SK-N-MC (cell line): ENCODE measurements around the gene PNPLA1.

Source experiments
- DNase-seq: peaks from one replicate; pipeline ENCODE4 v3.0.0-alpha.2; 2011; ENCODE audit warnings: low read depth, low spot score
- H3K27ac ChIP-seq: fragments of 200-600 bp; sonication (generic); 2 replicates; pipeline ENCODE4 v1.5.1; 2016; ENCODE audit warnings: mixed run types
- H3K36me3 ChIP-seq: fragments of 200-600 bp; sonication (generic); 2 replicates; pipeline ENCODE4 v1.6.1; 2017; ENCODE audit warnings: antibody characterized with exemption, low read length, mixed read lengths; ENCODE audit not compliant: insufficient read depth
- H3K4me3 ChIP-seq: fragments of 200-600 bp; sonication (generic); 2 replicates; pipeline ENCODE4 v1.5.1; 2016
- H3K9ac ChIP-seq: fragments of 200-600 bp; sonication (generic); 2 replicates; pipeline ENCODE4 v1.8.0; 2017; ENCODE audit warnings: mixed run types, mixed read lengths; ENCODE audit not compliant: insufficient read length
- H3K9me3 ChIP-seq: fragments of 200-600 bp; sonication (generic); 2 replicates; pipeline ENCODE4 v1.6.1; 2017; ENCODE audit warnings: low read depth, mild to moderate bottlenecking, antibody characterized with exemption, low read length, moderate library complexity, mixed read lengths
- EZH2 ChIP-seq: fragments of 200-600 bp; sonication (generic); IDR thresholded peaks from one replicate; pipeline ENCODE4 v1.6.1; 2017; ENCODE audit warnings: antibody characterized with exemption
- FOXP2 ChIP-seq: optimal IDR thresholded peaks from 2 replicates; pipeline ENCODE3; 2011; ENCODE audit warnings: mild to moderate bottlenecking, moderate library complexity; ENCODE audit not compliant: insufficient read depth; ENCODE audit errors: extremely low read length, control extremely low read depth
- POLR2AphosphoS5 ChIP-seq: IDR thresholded peaks from 2 replicates; pipeline ENCODE4 v1.6.1; 2012; ENCODE audit warnings: mild to moderate bottlenecking, low read depth, low read length, borderline replicate concordance

PNPLA1 gene

DNA sequence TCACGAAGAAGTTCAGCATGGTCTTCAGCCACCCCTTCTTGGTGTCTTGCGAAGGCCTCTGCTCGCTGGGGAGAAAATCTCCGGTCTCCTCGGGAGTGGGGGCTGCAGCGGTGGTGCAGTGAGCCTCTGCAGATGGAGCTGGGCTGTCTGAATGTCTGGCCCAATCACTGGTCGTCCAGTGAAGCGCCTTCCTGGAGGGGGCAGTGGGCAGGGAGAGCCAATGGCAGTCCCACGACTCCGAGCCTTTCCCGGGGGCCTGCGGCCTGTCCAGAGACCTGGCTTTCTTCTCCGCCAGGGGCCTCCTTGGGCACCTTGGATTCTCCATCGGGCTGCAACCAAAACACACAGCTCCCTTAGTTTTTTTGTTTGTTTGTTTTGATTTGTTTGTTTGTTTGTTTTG, 60.5 kb downstream of the PNPLA1 start:
- Histone ChIP-seq H3K9me3 (no peaks in the 10 kb centered on the region), H3K27ac (no peak overlapping the region), H3K36me3 (no peaks in the 10 kb centered on the region), H3K4me3 (no peak overlapping the region), H3K9ac (no peak overlapping the region)
- TF ChIP-seq POLR2AphosphoS5 = no peak
- no peak for DNase-seq

DNA sequence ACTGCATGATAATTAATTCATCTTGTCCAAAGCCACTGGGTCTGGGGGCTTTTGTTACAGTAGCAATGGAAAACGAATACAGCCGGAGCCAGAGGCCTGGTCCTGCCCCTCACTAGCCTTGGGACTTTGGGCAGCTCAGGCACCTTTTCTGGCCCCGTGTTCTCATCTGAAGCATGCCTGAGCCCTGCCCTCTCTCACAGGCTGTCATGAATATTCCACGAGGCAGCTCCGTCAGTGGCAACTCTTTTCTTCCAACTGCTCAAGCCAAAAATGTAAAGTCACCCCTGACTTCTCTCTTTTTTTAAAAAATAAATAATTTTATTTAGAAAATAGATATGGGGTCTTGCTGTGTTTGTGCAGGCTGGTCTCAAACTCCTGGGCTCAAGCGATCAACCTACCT, 61.5 kb downstream of the PNPLA1 start:
- TF ChIP-seq EZH2 = no peak
- TF ChIP-seq POLR2AphosphoS5 = no peak
- no peak for TF ChIP-seq FOXP2
- Histone ChIP-seq H3K36me3 (no peaks in the 10 kb centered on the region), H3K4me3 (no peak overlapping the region)

DNA sequence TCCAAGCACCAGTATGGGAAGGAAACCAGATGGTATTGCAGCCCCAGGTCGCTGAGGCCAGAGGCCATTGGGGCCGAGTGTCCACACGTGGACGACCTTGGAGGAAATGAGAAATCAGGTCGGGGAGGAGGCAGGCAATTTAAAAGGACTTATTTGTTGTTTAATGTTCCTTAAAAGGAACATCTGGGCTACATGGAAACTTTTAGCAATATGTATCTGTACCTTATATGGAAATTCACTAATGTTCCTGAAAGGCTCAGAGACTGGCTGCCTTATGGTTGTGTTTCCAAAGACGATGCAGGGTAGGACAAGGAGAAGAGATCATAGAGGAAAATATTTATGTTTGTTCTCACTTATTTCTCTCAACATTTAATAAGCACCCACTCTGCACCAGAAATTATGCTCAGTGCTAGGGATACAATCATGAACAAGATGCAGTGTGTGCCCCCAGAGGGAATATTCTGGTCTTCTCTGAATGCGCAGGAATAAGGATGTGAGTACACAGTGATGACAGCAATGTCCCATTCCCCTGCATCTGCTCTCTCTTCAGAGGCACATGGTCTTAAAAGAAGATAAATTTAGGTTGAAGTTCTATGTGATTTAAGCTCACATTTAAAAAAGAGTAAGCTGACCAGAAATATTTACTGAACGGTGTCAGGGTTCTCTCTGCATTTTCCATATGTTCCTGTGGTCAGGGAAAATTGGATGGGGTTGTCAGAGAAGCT, 63.5 kb downstream of the PNPLA1 start:
- TF ChIP-seq FOXP2 (no peak), EZH2 (no peak), POLR2AphosphoS5 (no peak)
- Histone ChIP-seq H3K36me3 (no peaks in the 10 kb centered on the region), H3K9me3 (no peaks in the 10 kb centered on the region), H3K9ac (no peak overlapping the region), H3K27ac (no peak overlapping the region), H3K4me3 (no peak overlapping the region)
- no peak for DNase-seq

More for the DNA sequence above, 61.5 kb downstream of the PNPLA1 start:
- no peak overlapping the region for H3K27ac ChIP-seq
- DNase-seq = no peak
- H3K9ac ChIP-seq = no peak overlapping the region
- H3K9me3 ChIP-seq = no peaks in the 10 kb centered on the region

DNA sequence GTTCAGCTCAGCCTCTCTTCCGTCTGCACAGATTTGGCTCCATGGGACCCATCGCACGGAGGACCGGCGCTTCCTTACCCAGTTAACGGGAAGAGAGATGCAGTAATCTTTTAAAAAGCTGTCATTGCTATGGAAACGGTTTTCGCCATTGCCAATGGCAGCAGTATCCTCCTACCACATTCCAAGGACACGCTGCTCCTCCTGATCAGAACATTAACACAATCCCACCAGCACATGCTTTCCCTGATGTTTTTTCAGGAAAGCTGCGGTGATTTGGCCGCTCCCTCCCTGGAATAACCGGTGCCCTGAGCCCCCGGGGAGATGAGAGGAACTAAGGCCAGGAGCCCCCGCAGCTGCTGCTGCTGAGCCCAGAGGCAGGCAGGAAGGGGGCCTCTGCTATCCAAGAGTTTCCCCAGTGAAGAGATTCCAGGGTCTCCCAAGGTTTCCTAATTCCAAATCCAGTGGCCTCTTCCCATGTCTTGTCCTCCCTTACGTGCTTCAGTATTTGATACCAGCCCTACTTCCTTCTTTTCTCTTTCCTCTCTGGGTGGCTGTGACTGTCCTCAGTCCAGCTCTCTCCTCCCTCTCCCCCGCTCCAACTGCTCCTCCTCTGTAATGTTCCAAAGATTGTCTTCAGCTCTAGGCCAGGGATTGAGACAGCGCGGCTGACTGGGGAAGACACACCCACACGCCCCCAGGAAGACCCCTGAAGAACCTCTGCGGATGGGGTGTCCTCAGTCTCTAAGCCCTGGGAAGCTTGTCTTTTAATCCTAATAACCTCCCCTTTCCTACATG, 64.3 kb downstream of the PNPLA1 start:
- no peak overlapping the region for H3K4me3 ChIP-seq
- H3K9me3 ChIP-seq = no peaks in the 10 kb centered on the region
- DNase-seq = no peak
- H3K27ac ChIP-seq = no peak overlapping the region
- H3K36me3 ChIP-seq = no peaks in the 10 kb centered on the region
- TF ChIP-seq FOXP2 (no peak), POLR2AphosphoS5 (no peak), EZH2 (no peak)
- no peak overlapping the region for H3K9ac ChIP-seq

DNA sequence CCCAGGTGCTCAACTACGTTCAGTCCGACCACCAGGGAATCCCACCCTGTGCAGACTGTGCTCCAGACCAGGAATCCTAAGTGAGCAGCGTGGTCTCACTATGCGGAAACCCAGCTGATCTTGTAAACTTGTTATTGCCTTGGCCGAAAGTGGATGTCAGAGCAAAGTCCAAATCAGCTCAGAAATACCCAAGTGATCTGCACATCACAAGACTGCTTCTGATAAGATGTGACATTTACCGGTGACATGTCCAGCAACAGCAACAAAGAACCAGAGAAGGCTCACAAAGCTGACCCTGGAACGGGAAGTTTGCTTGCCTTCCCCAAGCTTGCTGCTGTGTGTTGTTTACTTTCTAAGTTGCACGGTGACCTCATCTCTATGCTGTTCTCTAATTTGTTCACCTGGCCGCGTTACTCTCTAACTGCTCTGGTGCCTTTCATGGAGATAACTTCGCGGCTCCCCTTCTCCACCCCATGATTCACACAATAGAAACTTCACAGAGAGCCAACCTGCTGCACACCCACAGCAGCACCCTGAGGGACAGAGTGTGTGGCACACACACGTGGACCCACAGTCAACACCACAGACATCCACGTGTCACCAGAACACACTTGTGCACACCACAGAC, 65.1 kb downstream of the PNPLA1 start:
- H3K27ac ChIP-seq = no peak overlapping the region
- TF ChIP-seq FOXP2 (no peak), EZH2 (no peak), POLR2AphosphoS5 (no peak)
- H3K36me3 ChIP-seq = no peaks in the 10 kb centered on the region
- no peaks in the 10 kb centered on the region for H3K9me3 ChIP-seq
- no peak overlapping the region for H3K4me3 ChIP-seq
- DNase-seq = no peak
- no peak overlapping the region for H3K9ac ChIP-seq

DNA sequence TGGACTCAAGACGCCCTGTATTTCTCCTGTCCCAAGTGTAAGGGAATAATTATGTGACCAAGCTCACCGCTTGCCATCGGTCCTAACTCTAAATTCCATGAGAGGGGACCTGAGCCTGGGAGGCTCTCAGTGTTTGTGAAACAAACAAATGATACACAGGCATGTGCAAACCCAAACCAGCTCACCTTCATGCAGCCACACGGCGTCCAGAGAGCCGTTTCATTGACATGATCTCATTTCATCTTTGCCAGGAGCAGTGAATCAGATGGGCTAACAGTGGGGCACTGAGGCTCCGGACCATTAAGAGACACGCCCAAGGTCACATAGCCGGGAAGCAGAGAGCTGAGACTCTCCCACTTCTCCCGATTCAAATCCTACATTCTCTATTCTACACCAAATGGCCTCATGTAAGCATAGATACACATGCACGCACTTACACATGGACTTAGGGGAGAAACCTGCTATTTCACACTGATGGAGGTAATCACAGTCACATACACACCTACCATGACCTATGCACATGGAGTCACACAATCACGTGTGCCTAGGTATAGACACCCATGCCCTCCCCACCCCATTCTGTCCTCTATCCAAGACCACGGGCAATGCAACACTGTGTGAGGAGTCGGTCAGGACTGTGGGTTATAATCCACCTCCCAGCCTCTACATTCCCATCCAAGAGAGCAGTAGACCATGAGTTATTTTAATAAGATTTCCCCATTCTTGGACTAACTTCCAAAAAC, 65.8 kb downstream of the PNPLA1 start:
- H3K4me3 ChIP-seq = no peak overlapping the region
- DNase-seq = no peak
- H3K27ac ChIP-seq = no peak overlapping the region
- no peaks in the 10 kb centered on the region for H3K36me3 ChIP-seq
- H3K9me3 ChIP-seq = no peaks in the 10 kb centered on the region
- TF ChIP-seq POLR2AphosphoS5 = no peak
- no peak for TF ChIP-seq EZH2
- no peak for TF ChIP-seq FOXP2
- H3K9ac ChIP-seq = no peak overlapping the region

DNA sequence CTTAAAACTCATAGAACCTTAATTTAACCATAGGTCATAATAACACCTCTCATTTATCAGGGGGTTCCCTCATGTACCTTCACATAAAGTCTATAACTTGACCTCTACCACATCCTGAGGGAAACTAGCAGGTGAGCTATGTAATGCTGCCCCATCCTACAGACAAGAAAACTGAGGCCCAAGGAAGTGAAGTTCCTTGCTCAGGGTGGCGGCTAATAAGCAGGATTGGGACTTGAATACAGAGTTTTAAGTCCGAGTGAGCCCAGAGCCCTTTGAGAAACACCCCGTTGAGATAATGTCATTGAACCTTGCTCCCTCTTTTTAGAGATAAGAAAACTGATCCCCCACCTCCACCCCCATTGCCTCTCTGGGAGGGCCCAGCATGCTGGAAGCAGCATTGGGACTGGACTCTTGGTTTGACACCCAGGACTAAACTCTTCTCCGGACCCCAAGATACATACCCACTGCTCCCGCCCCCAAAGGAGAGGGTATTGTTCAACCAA, 66.4 kb downstream of the PNPLA1 start:
- Histone ChIP-seq H3K4me3 (no peak overlapping the region), H3K36me3 (no peaks in the 10 kb centered on the region), H3K9me3 (no peaks in the 10 kb centered on the region), H3K9ac (no peak overlapping the region), H3K27ac (no peak overlapping the region)
- DNase-seq = no peak
- no peak for TF ChIP-seq FOXP2
- TF ChIP-seq POLR2AphosphoS5 = no peak
- no peak for TF ChIP-seq EZH2

DNA sequence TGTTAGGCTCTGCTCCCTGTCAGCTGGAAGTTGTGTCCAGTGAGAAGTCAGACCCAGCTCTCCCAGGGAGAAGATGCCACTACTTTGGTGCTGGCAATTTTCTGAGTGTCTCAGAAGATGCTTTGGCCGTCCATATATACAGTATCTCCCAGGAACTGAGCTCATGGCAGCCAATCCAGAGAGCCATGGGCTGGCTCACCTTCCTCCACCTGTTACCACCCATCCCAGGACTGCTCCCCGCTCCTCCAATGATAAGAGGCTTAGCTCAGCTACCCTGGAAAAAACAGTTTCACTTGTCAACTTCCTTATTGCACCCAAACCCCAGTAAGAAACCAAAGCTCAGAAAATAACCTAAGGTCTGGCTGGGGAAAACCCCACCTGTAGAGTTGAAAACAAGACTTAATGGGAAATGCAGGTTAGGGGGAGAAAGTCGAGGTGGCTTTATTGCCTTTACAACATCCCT, 67.0 kb downstream of the PNPLA1 start, which contains the start of gene BNIP5:
TSS of gene BNIP5 (minus strand) at position 110 of the 463 bp plus-strand sequence. CDS start 6,198 bp downstream, outside the sequence.
- Histone ChIP-seq H3K9me3 (no peaks in the 10 kb centered on the region), H3K27ac (no peak within 1 kb of the TSS), H3K36me3 (no peaks in the 10 kb centered on the region), H3K4me3 (no peak within 1 kb of the TSS), H3K9ac (no peak within 1 kb of the TSS)
- no peak for TF ChIP-seq EZH2
- no peak for TF ChIP-seq FOXP2
- no peak for TF ChIP-seq POLR2AphosphoS5
- DNase-seq = no peak
